Transverse colon (tissue), 4 donors: ENCODE data around the gene DLG2.

ENCODE experiments used
- POLR2A ChIP-seq: fragments of 450-650 bp; IDR thresholded peaks from one replicate; pipeline ENCODE4 v1.6.1; 2016; ENCODE audit warnings: antibody characterized with exemption, mild to moderate bottlenecking, moderate library complexity
- POLR2AphosphoS5 ChIP-seq, 3 donors: sonication (generic); formaldehyde crosslinking; IDR thresholded peaks; one replicate each; pipeline ENCODE4 v1.6.1; 2016; ENCODE audit warnings: antibody characterized with exemption in 3 of 3
- TF ChIP-seq, protein P1 (sequence below), 5 experiments: fragments of 200-600 bp in 3 of 5; fragments of 450-650 bp in 2 of 5; sonication (generic) in 3 of 5; IDR thresholded peaks; 1 replicate in 2 of 5; 2 replicates in 3 of 5; pipeline ENCODE4 v1.5.1; 2016 to 2017; ENCODE audit warnings: antibody characterized with exemption in 5 of 5, inconsistent platforms in 3 of 5, mild to moderate bottlenecking in 2 of 5, moderate library complexity in 1 of 5

DNA sequence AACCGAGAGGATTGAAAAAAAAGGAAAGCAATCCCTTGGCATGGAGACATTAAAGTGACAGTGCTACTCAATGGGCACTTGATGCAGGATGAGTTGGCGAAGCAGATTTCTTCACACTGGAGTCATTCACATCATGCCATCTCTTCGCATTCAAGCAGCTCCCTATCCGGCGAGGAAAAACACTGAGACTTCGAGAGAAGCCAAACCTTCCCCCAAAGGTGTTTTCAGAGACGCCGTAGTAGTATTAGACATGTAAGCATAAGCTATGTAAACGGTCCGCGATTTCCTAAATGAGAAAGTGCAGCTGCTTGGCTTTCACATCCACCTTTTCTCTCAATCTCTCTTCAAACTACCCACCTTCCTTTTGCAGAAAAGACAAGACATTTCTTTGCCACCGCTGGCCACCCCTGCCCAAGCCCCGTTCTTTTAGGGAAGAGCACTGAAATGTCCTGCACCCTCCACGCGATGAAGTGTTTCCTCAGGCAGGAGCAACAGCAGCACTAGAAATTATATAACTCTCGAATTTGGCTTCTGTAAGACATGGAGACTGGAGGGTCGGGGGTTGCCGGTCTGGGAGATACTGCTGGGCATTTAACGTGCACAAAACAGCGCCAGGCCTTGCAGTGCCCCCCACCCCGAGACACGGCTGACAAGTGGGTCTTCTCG, at the start of gene DLG2:
- TF ChIP-seq POLR2A (no peak), POLR2AphosphoS5 (IDR thresholded peaks at IDR 0.05) (peak in 2 of 3 donors; percentile 16 to 48)
- TF ChIP-seq, protein P1, sequence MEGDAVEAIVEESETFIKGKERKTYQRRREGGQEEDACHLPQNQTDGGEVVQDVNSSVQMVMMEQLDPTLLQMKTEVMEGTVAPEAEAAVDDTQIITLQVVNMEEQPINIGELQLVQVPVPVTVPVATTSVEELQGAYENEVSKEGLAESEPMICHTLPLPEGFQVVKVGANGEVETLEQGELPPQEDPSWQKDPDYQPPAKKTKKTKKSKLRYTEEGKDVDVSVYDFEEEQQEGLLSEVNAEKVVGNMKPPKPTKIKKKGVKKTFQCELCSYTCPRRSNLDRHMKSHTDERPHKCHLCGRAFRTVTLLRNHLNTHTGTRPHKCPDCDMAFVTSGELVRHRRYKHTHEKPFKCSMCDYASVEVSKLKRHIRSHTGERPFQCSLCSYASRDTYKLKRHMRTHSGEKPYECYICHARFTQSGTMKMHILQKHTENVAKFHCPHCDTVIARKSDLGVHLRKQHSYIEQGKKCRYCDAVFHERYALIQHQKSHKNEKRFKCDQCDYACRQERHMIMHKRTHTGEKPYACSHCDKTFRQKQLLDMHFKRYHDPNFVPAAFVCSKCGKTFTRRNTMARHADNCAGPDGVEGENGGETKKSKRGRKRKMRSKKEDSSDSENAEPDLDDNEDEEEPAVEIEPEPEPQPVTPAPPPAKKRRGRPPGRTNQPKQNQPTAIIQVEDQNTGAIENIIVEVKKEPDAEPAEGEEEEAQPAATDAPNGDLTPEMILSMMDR (IDR thresholded peaks at IDR 0.05), result no peak
